Large intestine (tissue), 3 donors: ENCODE results near the gene NOC4L. TPM values are rescaled to one million over a fixed set of nuclear protein-coding genes. Genes with fewer than 3 reads are reported as not detected.
A peak's percentile ranks its signal among the peaks of the same experiment; 100 is the strongest.

Experiments
- DNase-seq, 2 donors: peaks; one replicate each; pipeline versions ENCODE4 v3.0.0 to v3.0.0-alpha.2; 2013
- H3K27ac ChIP-seq: one replicate; pipeline ENCODE4 v1.5.1; 2013; ENCODE audit warnings: low read length
- H3K27me3 ChIP-seq: 2 replicates; pipeline ENCODE4 v1.6.1; 2013; ENCODE audit warnings: low read length; ENCODE audit not compliant: control insufficient read depth, insufficient read depth
- H3K36me3 ChIP-seq: 2 replicates; pipeline ENCODE4 v1.6.1; 2013; ENCODE audit warnings: low read length; ENCODE audit not compliant: control insufficient read depth, insufficient read depth
- H3K4me1 ChIP-seq: one replicate; pipeline ENCODE4 v1.6.1; 2013; ENCODE audit warnings: low read length; ENCODE audit not compliant: control insufficient read depth, insufficient read depth
- H3K4me3 ChIP-seq: one replicate; pipeline ENCODE4 v1.5.1; 2013; ENCODE audit warnings: low read length
- H3K9me3 ChIP-seq: one replicate; pipeline ENCODE4 v1.6.1; 2013; ENCODE audit warnings: mild to moderate bottlenecking, low read depth, low read length, moderate library complexity; ENCODE audit not compliant: control insufficient read depth
- WGBS: methylation state at CpG from one replicate; pipeline ENCODE4 v1.1.5; 2013; ENCODE audit warnings: low lambda C conversion rate; ENCODE audit not compliant: insufficient coverage; 5-methylcytosine and 5-hydroxymethylcytosine counted together
- polyA plus RNA-seq: library from polyadenylated mRNA; unstranded; fragments of 120-200 nt; gene quantifications from one replicate; pipeline ENCODE4 v1.2.1, GENCODE V29; 2013

The NOC4L gene
- polyA plus RNA-seq, 1 donor = 13.5 TPM

DNA sequence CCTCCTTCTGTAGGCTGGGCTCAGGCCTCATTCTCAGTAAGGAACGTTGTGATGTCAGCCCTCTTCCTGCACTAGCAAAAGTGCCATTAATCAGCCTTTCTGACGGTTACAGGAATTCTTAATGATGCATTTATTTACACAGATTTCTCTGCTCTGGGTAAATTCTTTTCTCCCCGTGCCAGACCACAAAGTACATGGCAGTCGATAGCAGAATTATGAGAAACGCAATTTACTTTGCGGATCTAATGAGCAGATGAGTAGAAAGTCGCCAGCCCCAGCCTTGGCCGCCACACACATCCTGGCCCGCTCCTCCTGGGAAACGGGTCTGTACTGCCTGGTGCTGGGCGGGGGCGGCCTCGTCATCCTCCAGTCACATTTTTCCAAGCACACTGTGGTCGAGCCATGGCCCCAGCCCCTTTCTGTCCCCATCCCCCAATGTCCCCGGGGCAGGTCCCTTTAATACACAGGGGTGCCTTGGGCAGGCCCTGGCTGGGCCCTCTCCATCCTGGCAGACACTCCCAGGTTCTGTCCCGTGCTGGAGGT is 25.9 kb downstream of the NOC4L start:
- H3K27me3 ChIP-seq = peaks cover 8% of the 10 kb centered on the region
- H3K4me1 ChIP-seq = no peaks in the 10 kb centered on the region
- no peak overlapping the region for H3K4me3 ChIP-seq
- H3K27ac ChIP-seq = no peak overlapping the region
- no peaks in the 10 kb centered on the region for H3K36me3 ChIP-seq
- H3K9me3 ChIP-seq = no peaks in the 10 kb centered on the region
- WGBS = no CpG with 5 or more reads among the region's 16 CpGs
- peak in 1 of 2 donors; percentile 28 for DNase-seq

DNA sequence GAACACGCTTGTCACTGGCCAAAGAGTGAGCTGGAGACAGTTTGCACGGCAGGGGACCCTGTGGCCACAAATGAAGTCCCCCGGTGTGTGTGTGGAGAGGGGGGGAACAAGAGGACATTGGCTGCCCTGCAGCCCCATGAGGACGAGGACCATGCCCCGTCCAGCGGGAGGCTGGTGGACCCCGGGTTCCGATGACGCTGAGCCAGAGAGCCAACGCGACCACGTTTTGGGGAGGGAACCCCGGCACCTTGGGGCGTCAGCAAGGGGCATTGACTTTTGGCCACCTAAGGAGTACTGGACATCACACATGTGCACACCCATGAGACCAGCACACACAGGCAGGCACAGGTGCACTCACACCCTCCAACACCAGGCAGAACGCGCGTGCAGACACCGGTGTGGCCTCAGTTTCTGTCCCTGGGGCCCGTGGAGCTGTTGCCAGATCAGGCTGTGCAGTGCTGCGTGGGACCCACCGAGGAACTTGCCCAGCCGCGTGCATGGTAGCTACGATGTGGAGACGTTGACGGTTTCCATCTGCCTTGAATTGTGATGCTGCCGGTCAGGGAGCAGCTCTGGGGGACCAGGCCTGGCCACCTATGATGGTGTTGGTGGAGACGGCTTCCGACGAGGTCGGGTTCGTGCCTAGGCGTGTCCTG is 26.5 kb downstream of the NOC4L start:
- Histone ChIP-seq H3K4me1 (no peaks in the 10 kb centered on the region), H3K4me3 (no peak overlapping the region), H3K9me3 (no peaks in the 10 kb centered on the region), H3K36me3 (no peaks in the 10 kb centered on the region), H3K27me3 (peaks cover 12% of the 10 kb centered on the region), H3K27ac (no peak overlapping the region)
- DNase-seq = no peak
- no CpG with 5 or more reads among the region's 33 CpGs for WGBS

DNA sequence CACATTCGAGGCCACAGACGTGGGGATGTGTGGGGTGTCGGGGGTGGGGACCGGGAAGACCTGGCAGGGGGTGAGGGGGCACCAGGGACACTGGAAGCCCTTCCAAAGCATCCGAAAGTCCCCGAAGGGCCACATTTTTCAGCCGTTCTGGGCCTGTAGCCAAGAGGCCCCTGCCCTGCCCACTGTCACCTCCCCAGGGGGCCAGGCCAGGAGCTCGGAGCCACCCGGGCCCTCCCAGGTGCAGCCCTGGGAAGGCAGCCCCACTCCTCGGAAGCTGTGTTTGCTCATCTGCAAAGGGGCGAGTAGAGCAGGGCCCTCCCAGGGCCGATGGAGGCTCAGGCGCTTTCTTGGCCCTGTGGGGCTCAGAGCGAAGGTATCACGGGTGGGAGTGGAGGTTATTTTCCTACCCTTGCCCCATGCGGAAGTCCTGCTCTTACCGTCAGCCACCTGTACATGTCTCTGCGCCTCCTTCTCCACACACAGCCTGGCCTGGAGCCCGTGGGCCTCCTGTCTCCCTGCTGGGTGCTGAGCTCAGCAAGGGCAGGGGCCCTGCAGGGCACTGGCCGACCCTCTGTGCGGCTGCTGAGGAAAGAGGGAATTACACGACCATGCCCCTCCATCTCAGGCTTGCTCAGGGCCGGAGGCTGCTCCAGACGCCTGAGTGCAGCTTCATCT is 27.2 kb downstream of the NOC4L start:
- no CpG with 5 or more reads among the region's 24 CpGs for WGBS
- Histone ChIP-seq H3K4me1 (no peaks in the 10 kb centered on the region), H3K4me3 (no peak overlapping the region), H3K36me3 (no peaks in the 10 kb centered on the region), H3K27me3 (peaks cover 14% of the 10 kb centered on the region), H3K27ac (no peak overlapping the region), H3K9me3 (peaks cover 2% of the 10 kb centered on the region)
- no peak for DNase-seq

DNA sequence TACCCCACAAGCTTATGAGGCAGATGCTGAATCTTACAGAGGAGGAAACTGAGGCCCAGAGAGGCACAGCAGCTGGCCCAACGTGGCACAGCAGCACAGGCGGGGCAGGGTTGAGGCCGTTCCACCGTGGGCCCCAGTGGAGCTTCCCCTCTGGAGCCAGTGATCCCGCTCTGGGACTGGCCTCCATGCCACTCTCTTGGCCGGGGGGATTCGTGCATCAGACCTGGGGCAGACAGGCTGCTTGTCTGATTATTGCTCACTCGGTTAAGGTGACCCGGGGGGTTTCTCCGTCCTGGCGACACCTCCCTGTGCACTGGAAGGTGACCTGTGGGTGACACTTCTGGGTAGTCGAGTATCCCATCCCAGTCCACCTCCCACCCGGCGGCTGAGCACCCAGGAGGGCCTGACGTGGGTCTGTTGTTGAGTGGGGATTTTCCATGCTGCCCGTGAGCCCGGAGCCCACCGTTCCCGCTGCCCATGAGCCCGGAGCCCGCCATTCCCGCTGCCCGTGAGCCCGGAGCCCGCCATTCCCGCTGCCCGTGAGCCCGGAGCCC is 27.8 kb downstream of the NOC4L start:
- Histone ChIP-seq H3K9me3 (peaks cover 2% of the 10 kb centered on the region), H3K36me3 (no peaks in the 10 kb centered on the region), H3K4me1 (no peaks in the 10 kb centered on the region), H3K4me3 (no peak overlapping the region), H3K27me3 (peaks cover 20% of the 10 kb centered on the region), H3K27ac (no peak overlapping the region)
- DNase-seq = no peak
- WGBS = no CpG with 5 or more reads among the region's 28 CpGs

DNA sequence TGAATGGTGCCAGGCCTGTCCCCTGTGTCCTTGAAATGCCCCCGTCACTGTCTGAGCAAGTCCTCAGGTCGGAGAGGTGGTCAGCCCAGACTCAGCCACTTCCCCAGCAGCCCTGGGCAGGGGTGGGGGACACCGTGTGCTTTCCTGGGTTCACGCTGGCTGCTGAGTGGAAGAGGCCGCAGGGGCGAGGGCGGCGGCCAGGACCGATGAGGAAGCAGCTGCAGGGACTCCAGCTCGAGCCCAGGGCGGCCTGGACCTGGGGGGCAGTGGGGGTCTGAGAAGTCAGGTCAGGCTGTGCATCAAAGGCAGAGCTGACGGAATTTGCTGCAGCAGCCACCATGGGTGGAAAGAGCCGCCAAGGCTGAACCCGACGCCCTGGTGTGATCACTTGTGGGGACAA is 28.4 kb downstream of the NOC4L start:
- H3K4me3 ChIP-seq = no peak overlapping the region
- no peaks in the 10 kb centered on the region for H3K36me3 ChIP-seq
- no peak for DNase-seq
- no peak overlapping the region for H3K27ac ChIP-seq
- peaks cover 2% of the 10 kb centered on the region for H3K9me3 ChIP-seq
- peaks cover 24% of the 10 kb centered on the region for H3K27me3 ChIP-seq
- no CpG with 5 or more reads among the region's 15 CpGs for WGBS
- no peaks in the 10 kb centered on the region for H3K4me1 ChIP-seq

DNA sequence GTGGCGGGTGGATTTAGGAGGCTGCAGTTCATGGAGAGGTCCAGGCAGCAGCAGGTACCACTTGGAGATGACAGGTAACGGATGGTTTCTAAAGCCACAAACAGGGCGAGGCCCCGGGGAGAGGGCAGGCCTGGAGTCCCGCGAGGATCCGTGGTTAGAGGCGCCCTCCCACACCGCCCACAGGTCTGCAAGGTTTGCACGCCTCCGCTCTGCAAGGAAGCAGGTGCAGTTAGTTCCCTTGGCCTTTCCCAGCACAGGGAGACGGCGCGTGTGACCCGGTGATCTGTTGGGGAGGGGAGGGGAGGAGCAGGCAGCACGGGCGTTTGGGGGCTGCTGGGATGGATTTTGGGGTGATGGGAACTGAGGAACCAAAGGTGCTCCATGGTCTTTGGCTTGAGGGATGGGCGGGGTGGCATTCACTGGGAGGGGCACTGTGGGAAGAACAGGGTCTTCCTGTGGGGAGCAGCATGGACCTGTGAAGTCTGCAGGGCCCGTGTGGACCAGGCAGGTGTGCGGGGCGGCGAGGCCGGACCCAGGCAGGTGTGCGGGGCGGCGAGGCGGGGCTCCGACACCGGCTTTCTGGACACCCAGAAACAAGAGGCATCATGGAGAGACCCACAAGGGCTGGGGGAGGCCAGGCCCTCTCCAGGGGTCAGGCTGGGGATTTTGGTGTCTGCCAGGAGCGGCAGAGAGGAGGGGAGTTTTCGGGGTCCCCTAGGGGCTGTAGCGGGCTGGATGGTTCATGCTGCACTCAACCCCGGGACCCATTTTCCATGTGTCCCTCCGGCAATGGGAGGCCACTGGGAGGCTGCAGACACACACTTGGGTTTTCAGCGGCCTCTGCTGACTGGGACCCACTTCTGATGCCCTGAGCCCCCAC is 29.1 kb downstream of the NOC4L start:
- no peak for DNase-seq
- H3K36me3 ChIP-seq = no peaks in the 10 kb centered on the region
- peaks cover 2% of the 10 kb centered on the region for H3K9me3 ChIP-seq
- no peak overlapping the region for H3K27ac ChIP-seq
- no peak overlapping the region for H3K4me3 ChIP-seq
- no CpG with 5 or more reads among the region's 35 CpGs for WGBS
- peaks cover 25% of the 10 kb centered on the region for H3K27me3 ChIP-seq
- no peaks in the 10 kb centered on the region for H3K4me1 ChIP-seq

DNA sequence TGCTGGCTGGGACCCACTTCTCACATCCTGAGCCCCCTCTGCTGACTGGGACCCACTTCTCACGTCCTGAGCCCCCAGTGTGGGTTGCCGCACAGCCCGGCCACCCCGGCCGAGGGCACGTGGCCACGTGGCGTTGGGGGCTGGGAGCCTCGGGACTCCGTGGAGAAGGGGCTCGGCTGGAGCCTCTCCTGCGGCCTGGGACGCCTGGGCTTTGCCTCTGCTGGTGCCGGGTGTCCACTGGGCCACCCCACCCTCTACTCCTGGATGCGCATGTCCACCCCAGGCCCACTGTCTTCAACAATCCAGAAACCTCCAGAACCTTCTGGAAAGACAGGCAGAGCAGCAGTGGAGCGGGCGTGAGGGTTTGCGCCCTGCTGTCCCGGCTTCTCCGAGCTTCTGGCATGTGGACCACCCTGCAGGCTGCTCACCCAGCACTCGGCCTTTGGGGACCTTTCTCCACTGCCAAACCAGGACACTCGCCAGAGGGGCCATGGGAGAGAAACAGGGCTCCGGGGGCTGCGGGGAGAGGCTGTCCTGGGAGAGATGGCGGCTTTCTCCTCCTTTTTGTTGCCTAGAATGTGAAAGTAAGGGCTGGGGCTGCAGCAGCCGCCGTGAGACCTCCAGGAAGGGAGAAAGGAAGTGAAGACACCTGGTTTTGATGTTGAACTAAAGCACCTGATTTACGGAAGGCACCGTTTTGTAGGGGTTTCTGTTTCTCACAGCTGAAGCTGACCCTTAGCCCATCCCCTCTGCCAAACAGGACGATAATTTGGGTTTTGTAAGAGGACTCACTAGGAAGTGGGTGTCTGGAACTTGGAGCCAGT is 30.0 kb downstream of the NOC4L start:
- Histone ChIP-seq H3K27ac (no peak overlapping the region), H3K9me3 (peaks cover 2% of the 10 kb centered on the region), H3K4me3 (no peak overlapping the region), H3K27me3 (peaks cover 32% of the 10 kb centered on the region), H3K36me3 (no peaks in the 10 kb centered on the region), H3K4me1 (no peaks in the 10 kb centered on the region)
- DNase-seq = no peak
- WGBS = no CpG with 5 or more reads among the region's 30 CpGs

DNA sequence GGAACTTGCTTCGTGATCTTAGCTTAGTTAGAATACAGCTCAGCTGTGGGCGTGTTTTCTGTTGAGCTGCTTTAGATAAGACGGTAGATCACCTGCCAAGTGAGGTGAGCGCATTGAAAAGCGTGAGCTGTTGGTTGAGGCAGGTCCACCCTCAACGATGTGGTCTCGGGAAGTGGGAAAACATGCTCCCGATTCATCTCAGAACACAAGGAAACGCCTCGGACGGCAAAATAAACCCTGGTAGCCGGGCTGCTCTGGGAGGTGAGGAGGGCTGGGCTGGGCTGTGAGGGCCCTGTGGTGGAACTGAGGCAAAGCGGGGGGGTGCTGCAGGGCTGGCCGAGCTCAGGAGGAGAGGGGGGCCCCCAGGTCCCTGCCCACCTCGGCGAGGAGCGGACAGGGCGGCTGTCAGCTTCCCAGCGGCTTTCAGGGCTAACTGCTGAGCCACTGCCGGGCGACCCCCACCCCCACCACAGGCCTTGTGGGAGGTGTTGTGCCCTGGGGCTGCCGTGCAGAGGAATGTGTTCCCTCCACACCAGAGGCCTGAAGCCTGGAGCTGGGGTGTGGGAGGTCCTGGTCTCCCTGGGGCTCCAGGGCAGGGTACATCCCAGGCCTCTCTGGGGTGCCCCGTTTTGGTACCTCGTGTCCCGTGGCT is 30.7 kb downstream of the NOC4L start:
- no CpG with 5 or more reads among the region's 25 CpGs for WGBS
- no peak for DNase-seq
- Histone ChIP-seq H3K36me3 (no peaks in the 10 kb centered on the region), H3K27me3 (peaks cover 37% of the 10 kb centered on the region), H3K9me3 (peaks cover 2% of the 10 kb centered on the region), H3K27ac (no peak overlapping the region), H3K4me3 (no peak overlapping the region), H3K4me1 (no peaks in the 10 kb centered on the region)

DNA sequence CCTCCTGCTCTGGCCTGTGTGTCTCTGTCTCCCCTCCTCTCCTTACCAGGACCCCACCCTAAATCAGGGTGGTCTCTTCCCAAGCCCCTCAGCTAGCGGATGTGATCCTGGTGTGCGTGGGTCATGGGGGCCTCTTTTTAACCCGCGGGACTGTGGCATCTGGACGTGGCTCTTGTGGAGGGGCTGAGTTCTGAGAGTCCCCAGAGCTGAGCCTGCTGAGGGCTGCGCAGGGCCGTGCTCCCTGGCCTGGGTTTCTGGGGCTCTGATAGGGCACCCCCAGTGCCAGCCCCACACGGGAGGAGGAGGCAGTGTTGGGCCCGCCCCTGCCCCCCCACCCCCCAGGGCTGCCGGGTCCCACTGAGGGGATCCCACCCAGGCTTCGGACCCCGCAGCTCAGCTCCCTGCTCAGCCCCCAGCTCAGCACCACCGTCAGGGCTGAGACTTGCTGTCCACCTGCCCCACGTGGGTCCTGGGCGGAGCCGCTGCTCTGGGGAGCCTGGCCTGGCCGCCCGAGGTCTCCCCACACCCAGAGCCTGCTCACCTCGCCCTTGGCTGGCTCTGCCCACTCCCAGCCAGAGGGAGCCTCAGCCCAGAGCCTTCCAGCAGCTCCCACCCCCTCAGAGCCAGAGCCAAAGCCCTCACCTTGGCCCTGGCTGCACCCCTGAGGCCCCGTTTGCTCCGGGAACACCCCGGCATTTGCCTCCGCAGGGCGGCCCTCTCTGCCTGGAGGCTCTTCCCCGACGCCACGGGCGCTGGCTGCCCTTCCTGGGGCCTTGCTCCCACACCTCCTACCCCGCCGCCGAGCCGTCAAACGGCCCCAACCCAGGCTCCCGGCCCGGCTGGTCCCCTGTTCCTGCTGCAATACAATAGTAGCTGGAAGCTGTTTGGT is 31.5 kb downstream of the NOC4L start:
- no peak overlapping the region for H3K27ac ChIP-seq
- no peak overlapping the region for H3K4me3 ChIP-seq
- no peak for DNase-seq
- H3K9me3 ChIP-seq = peaks cover 2% of the 10 kb centered on the region
- no peaks in the 10 kb centered on the region for H3K4me1 ChIP-seq
- H3K36me3 ChIP-seq = no peaks in the 10 kb centered on the region
- no CpG with 5 or more reads among the region's 35 CpGs for WGBS
- peaks cover 37% of the 10 kb centered on the region for H3K27me3 ChIP-seq
